ENCODE results near the gene NUP54.

Gene NUP54

DNA sequence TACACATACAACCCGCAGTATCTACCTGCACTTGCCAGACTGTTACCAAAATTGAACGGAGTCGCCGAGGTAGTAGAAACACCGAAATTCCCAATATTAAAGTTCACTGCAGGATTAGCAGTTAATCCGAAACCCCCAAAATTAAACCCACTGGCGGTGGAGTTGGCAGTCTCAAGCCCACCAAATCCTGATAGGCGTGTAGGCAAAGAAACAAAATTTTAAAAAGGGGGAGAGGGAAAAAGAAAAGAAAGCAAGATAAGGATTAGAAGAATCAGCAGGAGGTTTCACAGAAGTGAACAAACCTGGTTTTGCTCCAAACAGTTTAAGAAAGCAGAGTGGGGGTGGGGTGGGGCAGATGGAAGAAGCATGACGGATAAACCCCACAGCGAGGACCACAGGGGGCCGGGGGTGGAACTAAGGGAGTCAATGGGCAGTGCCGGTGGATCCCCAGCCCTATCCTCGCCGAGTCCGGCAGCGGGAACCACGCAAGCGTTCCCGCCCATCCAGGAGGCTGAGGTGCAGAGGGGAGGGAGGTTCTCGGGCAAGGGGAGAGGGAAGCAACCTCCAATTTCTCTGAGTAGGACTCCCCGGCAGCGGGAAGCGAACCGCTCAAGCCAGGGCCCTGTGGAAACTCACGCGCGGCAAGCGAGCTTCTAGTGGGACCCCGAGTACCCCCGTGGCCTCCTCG lies 599 bp downstream of the NUP54 start:
- peak; percentile 15 for DNase-seq (ENCODE audit: low read depth)

DNA sequence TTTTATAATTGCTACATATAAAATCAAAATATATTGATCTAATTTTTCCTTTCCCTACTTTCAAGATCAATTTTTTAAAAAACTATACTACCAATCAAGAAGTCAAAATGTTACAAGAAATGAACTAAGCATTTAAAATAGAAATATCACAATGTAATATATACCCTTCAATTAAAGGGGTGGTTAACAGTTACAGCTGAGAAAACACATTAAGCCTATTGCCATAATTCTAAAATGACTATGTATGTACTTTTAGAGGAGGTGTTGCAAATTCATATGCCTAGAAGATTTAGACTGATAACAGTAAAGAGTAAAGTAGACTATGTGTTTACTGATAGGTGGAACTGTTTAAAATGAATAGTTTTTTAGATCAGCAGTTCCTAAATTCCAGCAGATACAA lies 3.7 kb downstream of the NUP54 start:
- DNase-seq (ENCODE audit: low read depth) = no peak

DNA sequence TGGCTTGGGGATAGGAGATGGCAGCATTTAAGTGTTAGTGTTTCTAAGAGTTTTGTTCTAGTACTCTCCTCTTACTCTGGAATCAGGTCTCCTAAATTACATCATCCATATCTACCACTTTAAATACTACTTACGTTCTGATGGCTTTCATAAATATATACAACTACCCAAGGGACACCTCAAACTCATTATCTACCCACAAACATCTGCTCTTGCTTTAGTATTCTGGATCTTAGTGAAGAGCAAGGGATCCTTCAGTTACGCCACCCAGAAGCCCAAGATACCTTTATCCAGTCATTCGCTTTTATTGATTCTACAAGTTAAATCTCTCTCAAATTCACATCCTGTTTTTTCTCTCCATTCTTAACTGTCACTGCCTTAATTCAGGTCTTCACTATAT lies 7.0 kb downstream of the NUP54 start:
- DNase-seq (ENCODE audit: low read depth) = no peak

DNA sequence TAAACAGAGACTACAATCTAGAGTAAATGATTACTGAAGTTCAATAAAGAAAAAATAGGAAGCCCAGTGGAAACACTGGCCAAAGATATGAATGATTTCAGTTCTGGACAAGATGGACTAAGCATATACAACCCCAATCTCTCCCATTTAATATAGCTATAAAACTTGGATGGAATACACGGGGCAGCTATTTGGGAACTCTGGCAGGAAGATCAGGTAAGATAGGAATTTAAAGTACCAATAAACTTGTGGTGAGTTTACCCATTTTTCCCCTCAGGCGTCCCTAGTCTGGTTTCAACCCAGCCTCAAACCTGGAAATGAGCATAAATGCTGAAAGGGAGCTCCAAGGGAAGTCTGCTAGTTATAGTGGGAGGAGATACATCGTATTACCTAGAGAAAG lies 20.4 kb downstream of the NUP54 start:
- DNase-seq (ENCODE audit: low read depth) = no peak

DNA sequence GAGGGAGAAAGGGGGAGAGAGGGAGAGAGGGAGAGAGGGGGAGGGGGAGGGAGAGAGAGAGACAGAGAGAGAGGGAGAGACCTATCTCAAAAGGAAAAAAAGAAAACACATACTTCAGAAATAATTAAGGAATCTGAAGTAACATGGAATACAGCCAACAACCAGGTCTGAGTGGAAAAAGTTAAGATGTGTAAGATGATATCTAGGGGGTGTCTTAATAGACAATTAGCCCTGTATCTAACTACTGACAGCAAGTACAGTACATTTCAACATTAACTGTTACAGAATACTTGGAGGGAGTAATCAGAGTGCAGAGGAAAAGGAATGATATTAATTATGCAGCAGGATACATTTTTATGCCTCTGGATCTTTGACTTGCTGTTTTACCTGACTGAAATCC lies 22.4 kb downstream of the NUP54 start:
- no peak for DNase-seq (ENCODE audit: low read depth)

DNA sequence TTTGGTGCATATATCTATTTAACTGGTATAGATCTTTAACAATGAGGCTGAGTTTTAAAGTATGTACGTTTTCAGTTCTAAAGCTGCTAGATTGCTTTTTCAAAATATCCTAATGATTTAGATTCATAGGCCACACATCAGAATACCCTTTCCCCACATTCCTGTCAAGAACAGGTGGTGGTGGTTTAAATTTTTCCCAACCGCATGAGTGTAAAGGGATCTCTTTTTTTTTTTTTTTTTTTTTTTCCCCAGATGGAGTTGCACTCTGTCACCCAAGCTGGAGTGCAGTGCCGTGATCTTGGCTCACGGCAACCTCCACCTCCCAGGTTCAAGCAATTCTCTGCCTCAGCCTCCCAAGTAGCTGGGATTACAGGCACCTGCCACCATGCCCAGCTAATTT lies 28.0 kb downstream of the NUP54 start:
- DNase-seq (ENCODE audit: low read depth) = no peak

DNA sequence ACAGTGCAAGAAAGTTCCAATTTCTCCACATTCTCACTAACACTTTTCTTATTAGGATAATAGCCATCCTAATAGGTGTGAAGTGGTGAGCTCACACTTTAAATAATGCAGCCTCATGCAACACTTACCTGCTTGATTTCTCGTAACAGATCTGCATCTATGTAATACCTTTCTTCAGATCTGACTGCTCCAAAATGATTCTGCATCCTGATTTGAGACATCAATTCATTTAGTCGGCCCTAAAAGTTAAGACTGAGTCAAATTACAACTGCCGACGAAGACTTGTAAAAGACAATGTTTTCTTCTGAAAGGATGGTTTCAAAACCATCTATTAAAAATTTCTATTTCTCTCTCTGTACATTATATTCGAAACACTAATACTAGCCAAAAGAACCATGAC lies 30.7 kb downstream of the NUP54 start:
- DNase-seq (ENCODE audit: low read depth) = no peak

DNA sequence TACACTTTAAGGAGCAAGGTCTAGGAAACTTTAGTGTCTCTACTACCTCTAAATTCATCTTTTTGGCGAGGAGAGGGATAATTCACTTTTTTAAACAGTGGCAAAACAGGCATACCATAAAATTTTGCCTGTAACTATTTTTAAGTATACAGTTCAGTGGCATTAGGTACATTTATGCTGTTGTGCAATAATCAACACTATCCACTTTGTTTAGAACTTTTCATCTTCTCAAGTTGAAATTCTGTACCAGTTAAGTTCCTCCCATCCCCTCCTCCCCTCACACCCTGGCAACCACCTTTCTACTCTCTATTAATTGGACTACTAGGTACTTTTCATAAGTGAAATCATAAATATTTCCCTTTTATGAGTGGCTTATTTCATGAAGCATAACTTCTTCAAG lies 31.4 kb downstream of the NUP54 start:
- DNase-seq (ENCODE audit: low read depth) = no peak

DNA sequence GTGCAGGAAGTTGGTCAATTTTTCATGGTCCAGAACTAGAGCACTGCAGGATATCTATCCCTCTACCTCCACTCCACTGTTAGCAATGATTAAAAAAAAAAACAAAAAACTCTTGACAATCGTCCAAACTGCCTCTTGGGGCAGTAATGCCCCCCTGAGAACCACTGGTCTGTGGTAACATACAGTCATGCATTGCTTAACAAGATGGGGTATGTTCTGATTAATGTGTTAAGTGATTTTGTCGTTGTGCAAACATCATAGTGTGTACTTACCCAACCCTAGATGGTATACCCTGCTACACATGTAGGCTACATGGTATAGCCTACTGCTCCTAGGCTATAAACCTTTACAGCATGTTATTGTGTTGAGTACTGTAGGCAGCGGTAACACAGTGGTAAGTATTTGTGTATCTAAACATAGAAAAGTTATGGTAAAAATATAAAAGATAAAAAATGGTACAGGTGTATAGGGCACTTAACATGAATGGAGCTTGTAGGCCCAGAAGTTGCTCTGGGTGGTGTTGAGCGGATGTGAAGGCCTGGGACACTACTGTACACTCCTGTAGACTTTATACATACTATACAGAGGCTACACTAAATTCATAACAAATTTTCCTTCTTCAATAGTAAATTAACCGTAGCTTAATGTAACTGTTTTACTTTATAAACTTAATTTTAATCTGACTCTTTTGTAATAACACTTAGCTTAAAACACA lies 39.6 kb downstream of the NUP54 start:
- DNase-seq (ENCODE audit: low read depth) = no peak

DNA sequence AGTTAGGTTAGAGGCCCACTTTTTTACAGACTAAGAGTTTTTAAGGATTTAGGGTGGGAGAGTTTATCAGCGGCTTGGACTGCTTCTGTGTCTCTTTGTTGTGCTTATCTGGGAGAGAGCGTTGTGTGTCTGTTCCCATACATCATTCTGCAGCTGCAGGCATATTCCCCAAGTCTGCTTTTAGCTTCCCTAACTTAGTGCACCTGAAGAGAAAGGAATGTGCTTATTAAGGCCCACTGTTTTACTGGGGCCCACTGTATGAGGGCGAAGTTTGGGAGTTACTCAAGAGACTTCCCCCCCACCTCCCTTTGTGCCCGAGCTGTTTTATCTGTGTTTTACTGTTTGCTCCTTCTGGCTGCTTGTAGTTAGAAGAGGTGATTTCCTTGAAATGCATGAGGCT lies 41.8 kb downstream of the NUP54 start:
- DNase-seq (ENCODE audit: low read depth) = no peak

DNA sequence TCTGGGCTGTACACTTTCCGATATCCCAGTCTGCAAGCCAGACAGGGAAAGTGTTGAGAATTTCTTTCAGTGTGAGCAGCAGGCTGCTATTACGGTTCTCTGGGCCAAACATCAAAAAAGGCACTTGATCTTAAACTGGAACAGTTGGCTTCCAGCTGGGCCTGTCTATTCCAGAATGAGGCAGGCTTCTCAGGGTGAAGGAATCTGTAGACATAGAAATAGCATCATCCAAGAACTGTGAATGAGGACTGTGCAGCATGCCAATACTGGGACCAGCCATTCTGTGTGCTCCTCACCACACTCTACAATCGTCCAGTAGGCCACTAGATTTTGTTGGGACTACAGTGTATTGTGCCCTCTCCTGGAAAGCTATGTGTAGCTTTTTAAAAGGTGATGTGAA lies 42.5 kb downstream of the NUP54 start:
- DNase-seq (ENCODE audit: low read depth) = no peak

DNA sequence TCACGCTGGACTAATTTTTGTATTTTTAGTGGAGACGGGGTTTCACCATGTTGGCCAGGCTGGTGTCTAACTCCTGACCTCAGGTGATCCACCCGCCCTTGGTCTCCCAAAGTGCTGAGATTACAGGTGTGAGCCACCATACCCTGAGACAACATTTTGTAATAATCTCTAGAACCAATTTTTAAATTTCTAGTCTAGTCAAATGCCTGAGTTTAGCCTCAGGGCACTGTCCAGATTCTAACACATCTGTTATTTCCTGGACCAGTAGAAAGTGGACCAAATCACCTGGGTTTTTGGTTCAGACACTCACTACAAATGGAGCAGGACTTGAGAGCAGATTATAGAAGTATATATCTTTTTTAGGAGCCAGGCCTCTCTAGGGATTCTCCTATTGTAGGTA lies 52.1 kb downstream of the NUP54 start:
- DNase-seq (ENCODE audit: low read depth) = no peak

DNA sequence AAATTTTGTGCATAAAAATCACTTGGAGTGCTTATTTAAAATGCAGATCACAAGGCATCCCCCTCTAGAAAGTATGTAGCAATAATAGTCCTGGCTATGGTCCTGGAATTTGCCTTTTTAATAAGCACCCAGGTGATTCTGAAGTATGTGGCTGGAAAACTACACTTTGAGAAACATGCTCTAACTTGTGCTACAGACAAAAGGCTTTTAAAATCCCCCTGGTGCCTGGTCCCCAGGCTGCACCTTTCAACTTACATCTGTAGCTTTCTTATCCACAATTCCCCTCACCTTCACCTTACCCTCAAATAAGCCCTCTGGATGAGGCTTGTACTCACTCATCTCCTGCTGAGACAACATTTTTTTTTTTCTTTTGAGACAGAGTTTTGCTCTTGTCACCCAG lies 52.6 kb downstream of the NUP54 start:
- no peak for DNase-seq (ENCODE audit: low read depth)

DNA sequence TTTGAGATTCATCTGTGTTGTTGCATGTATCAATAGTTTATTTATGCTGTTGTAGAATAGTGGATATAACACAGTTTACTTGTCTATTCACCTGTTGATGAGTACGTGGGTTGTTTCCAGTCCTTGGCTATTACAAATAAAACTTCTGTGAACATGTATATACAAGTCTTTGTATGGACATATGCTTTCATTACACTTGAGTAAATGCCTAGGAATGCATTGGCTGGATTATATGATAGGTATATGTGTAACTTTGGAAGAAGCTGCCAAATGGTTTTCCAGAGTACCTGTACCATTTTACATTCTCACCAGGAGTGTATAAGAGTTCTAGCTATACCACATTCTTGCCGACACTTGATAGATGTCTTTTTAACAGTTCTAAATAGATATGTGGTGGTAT lies 57.1 kb downstream of the NUP54 start:
- DNase-seq (ENCODE audit: low read depth) = no peak

DNA sequence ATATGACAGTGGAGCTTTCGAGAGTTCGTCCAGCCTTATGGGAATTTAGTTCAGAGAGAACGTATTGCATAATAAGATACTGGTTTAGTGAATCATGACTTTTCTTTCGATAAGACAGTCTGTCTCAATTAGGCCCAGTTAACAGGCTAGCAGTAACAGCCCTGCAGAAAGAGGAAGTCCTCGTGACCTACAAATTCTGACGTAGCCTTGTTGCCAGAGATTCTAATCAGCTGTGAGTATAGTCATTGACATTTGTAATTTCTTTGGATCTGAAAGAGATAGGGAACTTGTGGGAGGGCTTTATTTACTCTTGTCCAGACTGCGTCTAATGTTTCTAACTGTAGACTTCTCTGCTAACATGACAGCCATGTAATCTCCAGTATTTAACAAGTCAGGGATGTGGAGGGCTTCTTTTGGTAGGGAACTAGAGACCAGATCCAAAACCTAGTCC lies 57.9 kb downstream of the NUP54 start:
- no peak for DNase-seq (ENCODE audit: low read depth)

DNA sequence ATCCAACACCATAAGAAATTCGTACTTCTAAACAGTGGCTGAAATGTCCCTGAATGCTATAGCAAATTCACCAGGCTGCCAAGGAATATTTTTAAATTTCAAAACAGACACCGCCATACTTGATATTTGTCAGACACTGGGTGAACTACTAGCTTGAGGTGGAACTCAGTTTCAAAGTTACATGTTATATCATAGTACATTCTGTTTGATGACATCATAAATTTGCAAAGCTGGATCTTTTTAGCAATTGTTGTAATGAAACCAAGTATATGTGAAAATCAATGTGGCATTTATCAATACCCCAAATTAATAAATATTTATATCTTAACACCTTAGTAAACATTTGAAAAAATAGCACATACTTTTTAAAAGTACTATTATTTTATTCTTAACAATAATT lies 59.5 kb downstream of the NUP54 start:
- no peak for DNase-seq (ENCODE audit: low read depth)

DNA sequence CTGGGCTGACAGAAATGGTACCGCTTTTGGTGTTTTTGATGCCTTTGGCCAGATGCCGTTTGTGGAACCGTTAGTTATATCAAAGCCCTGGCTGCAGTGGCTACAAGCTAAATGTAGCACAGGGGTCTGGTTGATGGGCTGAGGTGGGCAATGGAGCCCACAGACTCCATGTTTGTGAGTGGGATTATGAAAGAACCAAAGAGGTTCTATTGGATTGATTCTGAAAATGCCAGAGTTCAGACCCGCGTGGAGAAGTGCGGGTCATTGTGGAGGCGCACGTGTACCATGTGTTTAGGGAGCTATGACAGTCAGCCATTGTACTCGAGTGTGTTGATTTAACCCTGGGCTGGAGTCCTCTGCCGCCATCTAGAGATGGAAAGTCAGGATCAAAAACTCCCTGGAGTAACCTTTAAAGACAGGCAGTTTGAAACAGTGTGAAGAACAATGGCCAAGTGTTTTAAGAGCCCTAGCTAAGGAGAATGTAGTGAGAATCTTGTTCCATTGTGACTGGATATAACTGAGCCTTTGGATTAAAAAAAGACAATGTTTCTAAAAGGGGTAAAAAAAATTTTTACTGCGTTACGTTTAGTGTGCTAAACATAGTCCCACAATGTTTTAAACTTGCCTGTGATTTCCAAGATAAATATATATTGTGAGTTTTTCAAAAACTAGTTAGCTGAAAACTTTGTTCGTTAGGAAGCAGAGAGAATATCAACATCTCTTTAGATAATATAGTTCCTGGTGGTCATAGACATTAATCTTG lies 61.0 kb downstream of the NUP54 start:
- no peak for DNase-seq (ENCODE audit: low read depth)

DNA sequence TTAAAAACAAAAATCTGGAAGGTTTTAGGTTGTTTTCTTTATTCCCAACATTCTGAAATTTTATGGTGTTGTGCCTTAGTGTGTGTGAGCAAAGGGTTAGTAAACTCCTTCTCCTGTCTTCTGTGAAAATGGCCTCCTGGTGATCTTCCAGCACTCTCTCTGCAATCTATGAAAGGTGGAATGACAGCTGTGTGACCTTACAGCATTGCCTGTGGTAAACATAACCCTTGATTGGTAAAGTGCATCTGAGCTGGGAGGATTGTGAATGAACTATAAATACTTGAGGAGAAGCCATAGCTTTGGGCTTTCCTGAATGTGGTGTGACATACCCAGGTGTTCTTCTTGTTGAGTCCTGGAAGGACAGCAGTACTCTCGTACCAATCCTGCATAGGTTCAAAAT lies 63.7 kb downstream of the NUP54 start:
- no peak for DNase-seq (ENCODE audit: low read depth)

DNA sequence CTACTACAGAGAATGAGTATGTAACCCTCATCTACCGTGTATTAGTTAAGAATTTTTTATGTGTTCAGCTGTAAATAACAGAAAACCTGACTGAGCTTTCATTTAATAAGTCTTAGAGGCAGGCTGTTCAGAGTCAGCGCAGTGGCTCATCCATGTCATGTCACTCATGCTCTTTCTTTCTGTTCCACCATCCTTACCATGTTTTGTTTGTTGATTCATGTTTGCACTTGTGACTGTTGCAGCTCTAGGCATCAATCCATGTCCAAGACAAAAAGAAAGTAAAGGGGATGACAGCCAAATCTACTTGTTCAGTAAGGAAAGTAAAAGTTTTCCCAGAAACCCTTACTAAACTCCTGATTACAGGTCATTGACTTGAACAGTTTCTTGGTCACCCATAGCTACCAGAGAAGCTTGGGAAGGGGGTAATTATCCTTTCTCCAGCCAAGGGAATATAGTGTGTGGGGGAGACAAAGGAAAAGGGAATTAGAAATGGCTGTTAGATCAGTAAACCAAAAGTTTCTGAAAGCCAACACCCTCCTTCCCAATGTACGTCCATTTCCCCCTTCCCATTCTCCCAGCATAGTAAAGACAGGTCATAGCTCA lies 64.7 kb downstream of the NUP54 start:
- DNase-seq (ENCODE audit: low read depth) = no peak

DNA sequence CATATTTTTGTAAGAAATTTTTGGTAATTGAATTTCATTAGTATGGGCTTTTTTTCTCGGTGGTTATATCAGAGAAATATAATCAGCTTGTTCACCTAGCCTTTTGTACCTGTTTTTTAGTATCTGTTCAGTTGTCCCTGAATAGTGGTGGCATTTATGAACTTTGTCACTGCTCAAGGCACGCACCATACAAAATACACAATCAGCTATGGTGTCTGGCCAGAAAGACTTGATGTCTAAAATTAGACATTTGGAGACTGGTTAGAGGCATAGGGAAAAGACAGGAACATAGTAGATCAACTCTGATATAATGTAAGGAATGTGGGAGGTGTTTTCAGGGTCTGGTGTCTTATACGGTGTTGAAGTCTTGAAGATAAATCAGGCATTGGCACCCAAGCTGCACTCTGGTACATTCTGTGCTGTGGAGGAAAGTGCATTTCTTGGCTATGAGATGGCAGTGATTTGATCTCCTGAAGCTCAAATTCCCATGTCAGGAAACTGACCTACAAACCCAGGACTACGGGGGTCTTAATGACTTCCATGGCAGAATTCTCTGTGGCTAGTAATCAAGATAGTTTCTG lies 70.1 kb downstream of the NUP54 start:
- no peak for DNase-seq (ENCODE audit: low read depth)

DNA sequence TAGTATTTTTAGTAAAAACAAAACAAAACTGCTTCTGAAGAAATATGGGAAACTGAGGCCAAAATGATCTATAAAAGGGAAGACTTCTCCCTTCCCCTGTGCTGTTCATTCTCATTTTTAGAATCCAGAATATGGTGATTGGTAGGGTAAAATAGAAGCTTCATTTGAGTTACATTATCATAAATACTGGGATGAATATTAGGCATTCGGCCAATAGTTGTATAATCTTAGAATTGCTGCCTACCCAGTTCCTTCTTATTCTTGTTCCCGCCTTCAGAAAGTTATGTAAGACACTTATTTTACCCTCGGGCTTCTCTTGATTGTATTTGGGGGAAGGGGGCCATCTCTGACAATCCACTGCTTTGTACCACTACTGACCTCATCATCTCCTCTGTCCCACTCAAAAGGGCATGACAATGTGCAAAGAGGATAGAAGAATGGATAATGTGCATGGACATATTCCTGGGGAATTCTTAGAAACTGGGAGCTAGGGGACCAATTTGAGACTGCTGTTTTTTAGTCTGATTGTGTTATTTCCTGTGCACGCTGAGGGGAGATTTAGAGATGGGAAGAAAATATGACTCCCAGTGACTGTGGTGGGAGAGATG lies 73.1 kb downstream of the NUP54 start:
- no peak for DNase-seq (ENCODE audit: low read depth)

DNA sequence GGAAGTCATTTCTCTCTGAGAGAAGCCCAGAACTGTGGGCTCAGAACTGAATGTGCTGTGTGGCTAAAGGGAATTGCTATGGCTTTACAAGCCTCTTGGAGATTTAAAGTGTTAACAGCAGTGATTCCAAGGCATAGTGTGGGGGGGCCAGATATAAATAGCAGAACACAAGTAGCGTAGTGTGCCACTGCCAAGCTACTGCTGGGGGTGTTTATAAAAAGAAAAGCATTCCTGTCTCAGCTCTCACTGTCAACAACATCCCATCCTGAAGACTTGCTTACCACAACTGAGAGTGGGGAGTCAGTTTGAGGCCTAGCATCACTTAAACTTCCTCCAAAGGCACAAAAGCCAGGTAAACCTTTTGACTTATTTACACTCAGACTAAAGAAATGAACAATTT lies 73.7 kb downstream of the NUP54 start, which contains the start of gene ART3:
ART3 (plus strand) TSS at position 242 of the 400 bp plus-strand sequence. CDS start 1,181 bp downstream, outside the sequence.
- no peak for DNase-seq (ENCODE audit: low read depth)

Data from activated gamma-delta T cell treated with anti-CD3 and anti-CD28 coated beads, Interleukin-2, amount 50 U/mL, for 16 hours (primary cell).